HG03378 (cell line): ENCODE results near the gene C17orf113.

Source experiments
- ATAC-seq: cut with Tn5 transposase; IDR thresholded peaks from one replicate; pipeline ENCODE4 v1.9.1; 2021; ENCODE audit warnings: mild to moderate bottlenecking, moderate library complexity; ENCODE audit not compliant: unreplicated experiment

Gene C17orf113

DNA sequence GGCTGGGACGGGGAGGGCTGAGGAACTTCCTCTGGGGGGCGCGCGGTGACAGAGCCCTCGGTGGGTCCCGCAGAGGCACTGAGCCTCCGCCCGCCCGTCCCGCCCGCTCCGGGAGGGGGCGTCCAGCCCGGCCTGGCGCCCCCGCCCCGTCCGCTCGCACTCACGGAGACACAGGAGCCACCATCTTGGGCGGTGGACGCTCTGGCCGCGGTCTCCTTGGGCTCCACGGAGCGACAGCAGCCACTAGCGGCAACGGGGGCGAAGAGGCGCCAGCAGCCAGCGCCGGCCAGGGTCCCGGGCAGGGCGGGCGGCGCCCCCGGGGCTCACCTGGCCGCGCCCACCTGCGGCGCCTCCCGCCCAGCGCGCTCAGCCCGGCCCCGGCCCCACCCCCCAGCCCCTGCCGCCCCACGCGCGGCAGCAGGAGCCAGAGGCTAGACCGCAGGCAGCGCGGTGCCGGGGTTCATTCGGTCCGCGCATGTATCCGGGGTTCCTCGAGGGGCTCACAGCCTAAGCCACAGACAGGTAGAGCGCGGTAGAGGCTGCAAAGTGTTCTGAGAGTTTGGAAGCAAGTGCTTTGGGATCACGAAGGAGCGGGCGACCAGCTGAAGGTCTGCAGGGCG lies at the start of gene C17orf113:
Gene C17orf113 (minus strand): TSS at position 209 of the 620 bp plus-strand sequence. CDS start 7,225 bp downstream, outside the sequence.
- ATAC-seq = no peak

DNA sequence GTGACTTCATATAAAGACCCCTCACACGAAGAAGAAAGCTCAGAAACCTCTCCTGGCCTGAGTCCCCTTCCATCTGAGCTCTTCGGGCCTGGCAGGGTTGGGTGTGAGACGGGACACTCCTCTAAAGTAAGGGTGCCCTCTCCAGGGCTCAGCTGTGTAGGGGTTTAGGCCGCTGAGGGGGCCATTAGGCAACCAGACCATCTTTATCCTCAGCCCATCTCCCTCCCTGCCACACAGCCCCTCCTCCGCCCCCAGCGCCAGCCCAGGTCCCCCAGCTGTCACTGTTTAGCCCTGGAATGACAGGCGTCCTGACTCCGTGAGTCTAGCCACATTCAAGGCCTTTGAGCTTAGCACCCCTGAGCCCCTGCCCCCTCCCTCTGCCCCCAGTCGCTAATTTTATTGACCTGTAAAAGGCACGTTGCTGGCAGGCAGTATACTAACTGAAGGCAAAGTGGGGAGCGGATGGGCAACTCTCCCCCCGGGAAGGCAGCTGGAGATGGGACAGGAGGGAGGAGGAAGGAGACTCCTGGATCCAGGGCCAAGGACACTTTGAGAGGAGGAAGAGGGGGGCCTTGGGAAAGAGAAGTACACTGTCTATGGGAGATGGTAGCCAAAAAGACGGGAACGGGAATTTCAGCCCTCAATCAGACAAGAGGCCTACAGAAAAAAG lies 48.5 kb upstream of the C17orf113 start:
- ATAC-seq = no peak

- ATAC-seq = no peak
Observed at GRCh38 chr17:42097691-42098631, 47.6 kb upstream of the C17orf113 start, which contains the start of gene ZNF385C. TSS of gene ZNF385C (minus strand) at chr17:42098473. CDS start at chr17:42063056, 35,417 bp downstream.

- ATAC-seq = no peak
Observed at GRCh38 chr17:42096360-42097111, 46.1 kb upstream of the C17orf113 start.

DNA sequence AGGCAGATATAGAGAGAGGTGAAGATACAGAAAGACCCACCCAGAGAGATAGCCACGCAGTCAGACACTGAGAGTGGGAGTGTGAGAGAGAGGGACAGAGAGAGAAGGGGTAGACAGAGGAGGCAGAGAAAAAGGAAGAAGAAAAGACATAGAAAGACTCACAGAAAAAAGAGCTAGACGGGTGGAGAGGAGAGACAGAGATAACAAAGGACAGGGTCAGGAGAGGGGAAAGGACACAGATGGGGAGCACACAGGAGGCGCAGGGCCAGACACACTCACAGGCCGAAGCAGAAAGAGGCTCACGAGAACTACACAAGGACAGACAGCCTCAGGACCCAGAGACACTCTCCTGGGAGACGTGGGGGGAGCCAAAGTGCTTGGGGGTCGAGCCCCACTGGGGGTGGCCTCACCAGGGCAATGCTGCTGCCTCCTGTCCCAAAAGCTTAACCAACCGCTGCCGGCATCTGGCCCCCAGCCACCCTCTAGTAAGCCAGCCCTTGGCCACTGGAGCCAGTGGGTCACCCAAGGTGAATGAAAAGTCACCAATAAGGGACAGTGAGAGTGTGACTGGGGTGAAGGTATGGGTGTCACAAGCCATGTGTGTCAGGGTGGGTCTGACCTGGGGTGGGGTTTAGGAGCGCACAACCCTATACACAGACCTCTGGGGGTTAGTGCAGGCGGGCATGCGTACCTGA lies 44.1 kb upstream of the C17orf113 start:
- no peak for ATAC-seq

- ATAC-seq = no peak
Observed at GRCh38 chr17:42092939-42093338, 42.5 kb upstream of the C17orf113 start.

DNA sequence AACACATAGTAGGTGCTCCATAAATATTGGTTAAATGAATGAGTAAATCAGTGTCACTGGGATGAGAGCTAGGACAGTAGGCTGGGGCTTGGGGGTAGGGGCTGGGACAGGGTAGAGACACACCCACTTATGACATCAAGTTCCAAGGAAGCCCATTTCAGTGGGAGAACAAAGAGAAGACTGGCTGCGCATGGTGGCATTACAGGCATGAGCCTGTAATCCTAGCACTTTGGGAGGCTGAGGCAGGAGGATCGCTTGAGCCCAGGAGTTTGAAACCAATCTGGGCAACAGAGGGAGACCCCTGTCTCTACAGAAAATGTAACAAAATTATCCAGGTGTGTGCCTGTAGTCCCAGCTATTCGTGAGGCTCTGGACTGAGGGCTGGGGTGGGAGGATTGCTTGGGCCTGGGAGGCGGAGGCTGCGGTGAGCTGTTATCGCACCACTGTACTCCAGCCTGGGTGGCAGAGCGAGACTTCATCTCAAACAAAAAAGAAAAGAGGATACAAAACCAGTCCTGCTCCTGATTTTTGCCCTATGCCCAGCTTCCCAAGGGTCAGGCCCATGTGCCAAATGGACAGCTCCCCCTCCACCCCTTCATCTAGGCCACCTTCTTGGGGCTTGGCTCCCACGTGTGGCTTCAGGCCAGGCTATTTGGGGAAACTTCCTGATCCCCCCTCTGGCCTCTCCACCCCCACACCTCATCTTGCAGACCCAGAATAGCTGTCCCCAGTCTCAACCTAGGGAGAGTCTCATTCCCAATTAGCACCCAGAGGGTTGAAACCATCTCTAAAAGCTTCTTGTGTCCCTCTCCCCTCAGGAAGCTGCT lies 40.8 kb upstream of the C17orf113 start:
- ATAC-seq = no peak

DNA sequence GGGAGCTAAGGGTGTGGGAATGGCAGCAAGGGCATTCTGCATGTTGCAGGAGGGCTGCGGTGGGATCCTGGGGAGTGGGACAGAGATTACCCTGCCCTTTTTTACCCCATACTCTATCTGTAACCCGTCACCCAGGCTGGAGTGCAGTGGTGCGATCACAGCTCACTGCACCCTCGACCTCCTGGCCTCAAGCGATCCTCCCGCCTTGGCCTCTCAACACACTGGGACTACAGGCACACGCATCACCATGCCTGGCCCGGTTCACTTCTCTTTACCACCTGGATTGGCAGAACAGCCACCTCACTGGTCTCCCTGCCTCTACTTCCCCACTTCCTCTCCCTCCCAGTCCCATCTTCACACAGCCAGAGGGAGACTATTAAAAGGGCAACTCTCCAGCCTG lies 38.3 kb upstream of the C17orf113 start:
- no peak for ATAC-seq

DNA sequence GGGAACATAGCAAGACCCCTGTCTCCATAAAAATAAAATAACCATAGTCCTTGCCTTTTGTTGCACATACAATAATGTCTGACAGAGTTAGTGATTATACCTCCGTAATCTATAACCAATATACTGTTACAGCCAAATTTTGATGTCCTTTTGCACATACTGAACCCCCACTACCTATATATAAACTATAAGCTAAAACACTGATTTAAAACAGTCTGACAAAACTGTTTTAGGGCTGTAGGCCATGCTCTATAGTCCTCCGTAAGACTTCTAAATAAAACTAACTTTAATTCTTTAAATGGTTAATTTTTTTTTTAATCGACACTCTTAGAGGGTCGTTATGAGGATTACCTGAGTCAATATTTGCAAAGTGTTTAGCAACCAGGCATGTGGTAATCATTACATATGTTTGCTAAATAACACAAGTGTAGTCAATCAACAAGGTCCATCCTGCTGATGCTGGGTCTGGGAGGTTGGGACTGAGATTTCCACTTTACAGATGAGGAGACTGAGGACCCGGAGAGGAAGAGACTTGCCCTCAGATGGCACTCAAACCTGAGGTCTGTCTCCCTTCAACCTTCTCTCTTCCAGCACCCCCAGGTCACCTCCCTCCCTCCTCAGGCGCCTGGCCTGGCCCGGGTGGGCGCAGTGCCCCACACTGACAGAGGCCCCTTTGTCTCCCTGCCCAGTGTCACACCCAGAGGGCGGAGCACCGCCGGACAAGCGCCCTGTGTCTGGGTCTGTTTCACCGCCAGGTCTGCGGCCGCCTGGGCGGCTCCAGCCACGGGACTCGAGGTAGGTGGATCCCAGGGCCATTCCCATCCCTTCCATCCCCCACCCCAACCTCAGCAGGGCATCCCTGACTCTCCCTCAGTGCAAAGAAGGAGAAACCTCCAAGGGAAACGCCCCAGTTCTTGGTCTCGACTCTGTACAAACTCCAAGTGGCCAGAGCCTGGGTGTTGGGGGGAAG lies 37.6 kb upstream of the C17orf113 start:
- no peak for ATAC-seq

- ATAC-seq = no peak
Observed at GRCh38 chr17:42087042-42087701, 36.8 kb upstream of the C17orf113 start.

DNA sequence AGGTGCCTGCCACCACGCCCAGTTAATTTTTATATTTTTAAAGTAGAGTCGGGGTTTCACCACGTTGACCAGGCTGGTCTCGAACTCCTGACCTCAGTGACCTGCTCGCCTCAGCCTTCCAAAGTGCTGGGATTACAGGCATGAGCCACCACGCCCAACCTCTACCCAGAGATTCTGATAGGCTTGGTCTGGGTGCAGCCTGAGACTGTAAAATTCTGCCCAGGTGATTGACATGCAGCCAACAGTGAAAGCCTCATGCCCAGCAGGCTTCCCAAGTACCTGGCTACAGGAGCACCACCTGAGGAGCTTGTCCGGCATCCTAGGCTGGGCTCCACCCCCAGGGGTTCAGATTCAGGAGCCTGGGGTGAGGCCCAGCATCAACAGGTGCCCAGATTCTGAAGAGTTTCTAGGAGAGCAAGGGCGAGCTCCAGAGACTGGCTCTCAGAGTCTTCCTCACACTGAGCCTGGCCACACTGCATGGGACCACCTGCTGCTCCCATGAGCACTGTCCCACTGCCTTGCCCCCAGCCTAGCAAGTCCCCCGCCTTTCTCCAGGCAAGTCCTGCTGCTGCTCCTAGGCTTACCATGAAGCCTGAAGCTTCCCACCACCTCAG lies 31.2 kb upstream of the C17orf113 start:
- no peak for ATAC-seq

DNA sequence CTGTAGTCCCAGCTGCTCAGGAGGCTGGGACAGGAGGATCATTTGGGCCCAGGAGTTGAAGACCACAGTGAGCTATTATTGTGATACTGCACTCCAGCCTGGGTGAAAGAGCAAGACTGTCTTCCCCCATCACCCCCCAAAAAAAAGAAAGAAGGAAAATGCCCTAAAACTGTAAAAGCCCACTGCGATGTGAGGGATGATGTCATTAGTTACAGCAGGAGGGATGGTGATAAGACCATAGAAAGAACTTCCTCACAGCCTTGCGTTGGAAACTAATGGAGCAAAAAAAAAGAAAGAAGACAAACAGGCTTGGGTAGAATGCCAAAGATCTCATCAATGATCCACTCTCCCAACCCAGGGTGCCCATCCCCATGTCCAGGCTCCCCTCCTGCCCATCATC lies 29.1 kb upstream of the C17orf113 start:
- no peak for ATAC-seq

- ATAC-seq = no peak
Observed at GRCh38 chr17:42078396-42079043, 28.1 kb upstream of the C17orf113 start.

GRCh38 chr17:42077755-42078154 lies 27.4 kb upstream of the C17orf113 start:
- ATAC-seq = no peak

GRCh38 chr17:42076797-42077559 lies 26.6 kb upstream of the C17orf113 start:
- no peak for ATAC-seq

DNA sequence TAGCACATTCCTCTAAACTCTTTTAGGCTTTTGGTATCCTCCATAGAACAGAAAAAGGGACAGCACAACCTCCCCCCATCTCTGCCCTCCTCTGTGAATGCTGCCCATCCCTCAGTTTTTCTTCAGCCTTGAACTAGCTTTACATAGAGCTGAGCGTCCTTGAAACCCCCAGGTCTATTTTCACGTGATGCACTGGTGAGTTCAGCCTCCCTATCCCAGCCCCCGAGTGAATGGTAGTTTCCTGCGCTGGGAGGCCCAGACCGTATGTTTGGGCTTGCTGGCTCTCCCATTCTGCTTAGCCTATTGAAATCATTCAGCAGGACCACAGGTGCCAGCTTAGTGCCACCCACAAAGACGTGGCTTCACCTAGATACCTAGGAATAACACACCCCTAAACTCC lies 25.4 kb upstream of the C17orf113 start:
- no peak for ATAC-seq
